SK-N-SH (cell line): Measurements from ENCODE around the gene VTCN1. TPM values are rescaled to one million over a fixed set of nuclear protein-coding genes. Genes with fewer than 3 reads are reported as not detected.

ENCODE experiments used
- CTCF ChIA-PET: fragments of 300-600, 350-600 bp; formaldehyde crosslinking; extraction: SDS; loops from one replicate; lab custom pipeline; 2021; lab: Yijun Ruan, JAX
- POLR2A ChIA-PET: fragments of 350-600 bp; sonication (Branson Sonifier 250); formaldehyde crosslinking; extraction: SDS; loops from one replicate; lab custom pipeline; 2020; ENCODE audit warnings: antibody characterized with exemption, inconsistent platforms; lab: Yijun Ruan, JAX
- DNase-seq: peaks from one replicate; pipeline ENCODE4 v3.0.0; 2012
- H2AFZ ChIP-seq: fragments of 200-600 bp; sonication (generic); 2 replicates; pipeline ENCODE4 v1.8.1; 2016; ENCODE audit warnings: antibody characterized with exemption, mild to moderate bottlenecking, low read depth
- H3F3A ChIP-seq: fragments of 200-600 bp; sonication (generic); replicated peaks from 2 replicates; pipeline ENCODE3; 2016; ENCODE audit warnings: antibody characterized with exemption, mild to moderate bottlenecking; ENCODE audit not compliant: insufficient read depth
- H3K27ac ChIP-seq, 2 experiments: fragments of 200-500 bp in 1 of 2; fragments of 200-600 bp in 1 of 2; sonication (Bioruptor generic) in 1 of 2; sonication (generic), shearing (Covaris generic) in 1 of 2; 2 replicates each; pipeline versions ENCODE4 v1.5.1 to v1.6.1; 2014 to 2016; ENCODE audit warnings: low read depth in 2 of 2, inconsistent platforms in 1 of 2, low read length in 1 of 2, mild to moderate bottlenecking in 1 of 2, mixed read lengths in 1 of 2
- H3K27me3 ChIP-seq: fragments of 200-600 bp; sonication (generic), shearing (Covaris generic); 2 replicates; pipeline ENCODE4 v1.6.1; 2016; ENCODE audit warnings: mixed run types; ENCODE audit not compliant: insufficient read depth
- H3K36me3 ChIP-seq, 2 experiments: fragments of 200-500 bp in 1 of 2; fragments of 200-600 bp in 1 of 2; sonication (Bioruptor generic) in 1 of 2; sonication (generic) in 1 of 2; replicated peaks in 1 of 2; 2 replicates each; pipeline versions ENCODE3 to v1.5.1; 2014 to 2016; ENCODE audit warnings: low read length in 1 of 2, mild to moderate bottlenecking in 1 of 2; ENCODE audit not compliant: insufficient read depth in 2 of 2, control insufficient read depth in 1 of 2
- H3K4me1 ChIP-seq, 2 experiments: fragments of 200-500 bp in 1 of 2; fragments of 200-600 bp in 1 of 2; sonication (Bioruptor generic) in 1 of 2; sonication (generic), shearing (Covaris generic) in 1 of 2; 2 replicates each; pipeline versions ENCODE4 v1.5.1 to v1.6.1; 2014 to 2016; ENCODE audit warnings: low read depth in 1 of 2, low read length in 1 of 2, mixed run types in 1 of 2; ENCODE audit not compliant: insufficient read depth in 2 of 2, control insufficient read depth in 1 of 2
- H3K4me2 ChIP-seq: fragments of 200-600 bp; sonication (generic), shearing (Covaris generic); 2 replicates; pipeline ENCODE4 v1.6.1; 2017; ENCODE audit warnings: mixed run types
- H3K4me3 ChIP-seq, 2 experiments: fragments of 200-500 bp in 1 of 2; fragments of 200-600 bp in 1 of 2; sonication (Bioruptor generic) in 1 of 2; sonication (generic), shearing (Covaris generic) in 1 of 2; 2 replicates each; pipeline versions ENCODE4 v1.5.1 to v1.8.1; 2014 to 2016; ENCODE audit warnings: low read depth in 2 of 2, inconsistent platforms in 1 of 2, low read length in 1 of 2, mild to moderate bottlenecking in 1 of 2, mixed read lengths in 1 of 2, moderate library complexity in 1 of 2
- H3K79me2 ChIP-seq: fragments of 200-600 bp; sonication (generic); 2 replicates; pipeline ENCODE4 v1.8.1; 2017; ENCODE audit warnings: mild to moderate bottlenecking; ENCODE audit not compliant: insufficient read depth
- H3K9ac ChIP-seq: fragments of 200-600 bp; sonication (generic); 2 replicates; pipeline ENCODE4 v1.6.1; 2017; ENCODE audit warnings: mixed run types
- H3K9me2 ChIP-seq: fragments of 200-600 bp; sonication (generic); 2 replicates; pipeline ENCODE4 v1.6.1; 2017; ENCODE audit warnings: mixed run types
- H3K9me3 ChIP-seq: fragments of 200-600 bp; sonication (generic); 2 replicates; pipeline ENCODE4 v1.6.1; 2017; ENCODE audit warnings: mixed run types, mild to moderate bottlenecking, moderate library complexity
- H4K20me1 ChIP-seq: fragments of 200-600 bp; sonication (generic); 2 replicates; pipeline ENCODE4 v1.6.1; 2017; ENCODE audit warnings: mild to moderate bottlenecking, mixed run types; ENCODE audit not compliant: insufficient read depth
- ELF1 ChIP-seq: IDR thresholded peaks from 2 replicates; pipeline ENCODE4 v1.4.0; 2012
- EZH2phosphoT487 ChIP-seq: fragments of 200-600 bp; sonication (generic); IDR thresholded peaks from 2 replicates; pipeline ENCODE4 v1.6.1; 2017; ENCODE audit warnings: low read depth, mixed run types, mild to moderate bottlenecking, antibody characterized with exemption, moderate library complexity, borderline replicate concordance
- FOXJ3 ChIP-seq: sonication (generic); formaldehyde crosslinking; IDR thresholded peaks from 2 replicates; pipeline ENCODE4 v1.5.1; 2020; ENCODE audit warnings: mild to moderate bottlenecking, missing genetic modification reagents
- FOXM1 ChIP-seq: IDR thresholded peaks from 2 replicates; pipeline ENCODE4 v1.4.0; 2012; ENCODE audit warnings: low read depth, mild to moderate bottlenecking
- GATA2 ChIP-seq: sonication (generic); formaldehyde crosslinking; IDR thresholded peaks from 2 replicates; pipeline ENCODE4 v1.5.0; 2020; ENCODE audit warnings: mild to moderate bottlenecking, missing genetic modification reagents
- JUND ChIP-seq: IDR thresholded peaks from 2 replicates; pipeline ENCODE4 v1.4.0; 2012
- MEF2A ChIP-seq: IDR thresholded peaks from 2 replicates; pipeline ENCODE4 v1.4.0; 2012; ENCODE audit warnings: low read depth, borderline replicate concordance
- MXI1 ChIP-seq: IDR thresholded peaks from 2 replicates; pipeline ENCODE4 v1.6.1; 2012; ENCODE audit warnings: mild to moderate bottlenecking, low read depth, low read length, improper control_type of control experiment
- POLR2AphosphoS5 ChIP-seq: IDR thresholded peaks from 2 replicates; pipeline ENCODE4 v1.6.1; 2012; ENCODE audit warnings: low read depth, low read length
- RAD21 ChIP-seq: IDR thresholded peaks from 2 replicates; pipeline ENCODE4 v1.6.1; 2012; ENCODE audit warnings: mild to moderate bottlenecking, low read length
- RCOR1 ChIP-seq: fragments of 150-350 bp; IDR thresholded peaks from 2 replicates; pipeline ENCODE4 v1.6.1; 2017; ENCODE audit warnings: antibody characterized with exemption, low read length
- RFX5 ChIP-seq: IDR thresholded peaks from 2 replicates; pipeline ENCODE4 v1.6.1; 2012; ENCODE audit warnings: mild to moderate bottlenecking, improper control_type of control experiment, low read length
- SIN3A ChIP-seq: IDR thresholded peaks from 2 replicates; pipeline ENCODE4 v1.6.1; 2012; ENCODE audit warnings: low read depth, mild to moderate bottlenecking, low read length, moderate library complexity, borderline replicate concordance
- SMC3 ChIP-seq: IDR thresholded peaks from 2 replicates; pipeline ENCODE4 v1.6.1; 2012; ENCODE audit warnings: low read depth, low read length, improper control_type of control experiment
- TEAD4 ChIP-seq: IDR thresholded peaks from 2 replicates; pipeline ENCODE4 v1.4.0; 2012; ENCODE audit warnings: mild to moderate bottlenecking, borderline replicate concordance; ENCODE audit not compliant: insufficient read depth
- WGBS: methylation state at CpG from one replicate; pipeline ENCODE4 v1.1.6; 2017; ENCODE audit warnings: low lambda C conversion rate; 5-methylcytosine and 5-hydroxymethylcytosine counted together
- polyA plus RNA-seq, 3 experiments: library from polyadenylated mRNA; depleted of rRNA; stranded (reverse); fragments of >200 nt; gene quantifications; 2 replicates each; pipeline ENCODE4 v1.2.3, GENCODE V29; 2012
- TF ChIP-seq, protein P1 (sequence below): IDR thresholded peaks from 2 replicates; pipeline ENCODE4 v1.4.0; 2012; ENCODE audit warnings: low read depth, borderline replicate concordance
- TF ChIP-seq, protein P2 (sequence below): fragments of 150-350 bp; IDR thresholded peaks from 2 replicates; pipeline ENCODE4 v1.6.1; 2016; ENCODE audit warnings: mild to moderate bottlenecking, low read depth, low read length
- TF ChIP-seq, protein P3 (sequence below): IDR thresholded peaks from 2 replicates; pipeline ENCODE4 v1.4.0; 2012; ENCODE audit warnings: low read depth, borderline replicate concordance
- TF ChIP-seq, protein P4 (sequence below): IDR thresholded peaks from 2 replicates; pipeline ENCODE4 v1.4.0; 2012; ENCODE audit warnings: low read depth

The VTCN1 gene
- polyA plus RNA-seq, 1 of the 3 experiments (the other 2 are of a cell fraction) = not detected

DNA sequence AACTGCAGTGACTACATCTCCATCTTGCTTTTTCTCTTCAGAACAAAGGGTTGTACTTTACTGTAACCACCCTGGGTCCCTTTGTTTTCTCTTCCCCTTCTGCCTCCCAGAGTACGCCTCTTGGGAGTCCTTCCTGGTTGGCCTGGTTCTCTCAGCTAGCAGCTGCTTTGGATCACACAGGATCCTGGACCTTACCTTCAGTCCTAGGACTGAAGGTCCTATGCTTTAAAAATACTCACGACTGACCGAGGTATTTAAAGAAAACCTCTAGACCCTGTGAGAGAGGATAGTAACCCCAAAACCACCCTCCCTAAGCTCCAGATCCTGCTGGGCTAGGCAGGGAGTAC is 94.0 kb downstream of the VTCN1 start:
- Histone ChIP-seq H3K79me2 (peaks cover 6% of the 10 kb centered on the region), H3K36me3 (peaks cover 0 to 28% of the 10 kb centered on the region in 2 experiments), H3K27ac (no peak overlapping the region), H2AFZ (no peak overlapping the region), H3K9ac (no peak overlapping the region), H3K4me2 (no peak overlapping the region), H3F3A (no peaks in the 10 kb centered on the region), H4K20me1 (no peaks in the 10 kb centered on the region), H3K9me3 (no peaks in the 10 kb centered on the region), H3K4me3 (no peak overlapping the region), H3K4me1 (peaks cover 4 to 6% of the 10 kb centered on the region in 2 experiments; a peak in 2 of 4 replicates), H3K9me2 (no peaks in the 10 kb centered on the region), H3K27me3 (no peaks in the 10 kb centered on the region)
- ChIA-PET CTCF (interaction anchor here (0.6 to 1.8 kb wide), 4 partner anchors 11 to 1299 kb away, joined by 3 to 6 read pairs (median 4); no protein-coding TSS in a partner anchor), POLR2A (no interaction called here)
- WGBS = 97% methylated on average over 3 of the region's 3 CpGs
- TF ChIP-seq, protein P1, sequence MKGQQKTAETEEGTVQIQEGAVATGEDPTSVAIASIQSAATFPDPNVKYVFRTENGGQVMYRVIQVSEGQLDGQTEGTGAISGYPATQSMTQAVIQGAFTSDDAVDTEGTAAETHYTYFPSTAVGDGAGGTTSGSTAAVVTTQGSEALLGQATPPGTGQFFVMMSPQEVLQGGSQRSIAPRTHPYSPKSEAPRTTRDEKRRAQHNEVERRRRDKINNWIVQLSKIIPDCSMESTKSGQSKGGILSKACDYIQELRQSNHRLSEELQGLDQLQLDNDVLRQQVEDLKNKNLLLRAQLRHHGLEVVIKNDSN = no peak
- TF ChIP-seq GATA2 (CRISPR knock-in tag) (no peak), SMC3 (no peak), SIN3A (no peak), TEAD4 (no peak), RAD21 (no peak), ELF1 (no peak), RFX5 (no peak), JUND (no peak), MEF2A (no peak), FOXM1 (no peak), POLR2AphosphoS5 (no peak), FOXJ3 (no peak), RCOR1 (no peak), MXI1 (no peak), EZH2phosphoT487 (no peak)
- TF ChIP-seq, protein P2, sequence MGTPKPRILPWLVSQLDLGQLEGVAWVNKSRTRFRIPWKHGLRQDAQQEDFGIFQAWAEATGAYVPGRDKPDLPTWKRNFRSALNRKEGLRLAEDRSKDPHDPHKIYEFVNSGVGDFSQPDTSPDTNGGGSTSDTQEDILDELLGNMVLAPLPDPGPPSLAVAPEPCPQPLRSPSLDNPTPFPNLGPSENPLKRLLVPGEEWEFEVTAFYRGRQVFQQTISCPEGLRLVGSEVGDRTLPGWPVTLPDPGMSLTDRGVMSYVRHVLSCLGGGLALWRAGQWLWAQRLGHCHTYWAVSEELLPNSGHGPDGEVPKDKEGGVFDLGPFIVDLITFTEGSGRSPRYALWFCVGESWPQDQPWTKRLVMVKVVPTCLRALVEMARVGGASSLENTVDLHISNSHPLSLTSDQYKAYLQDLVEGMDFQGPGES = no peak
- TF ChIP-seq, protein P3, sequence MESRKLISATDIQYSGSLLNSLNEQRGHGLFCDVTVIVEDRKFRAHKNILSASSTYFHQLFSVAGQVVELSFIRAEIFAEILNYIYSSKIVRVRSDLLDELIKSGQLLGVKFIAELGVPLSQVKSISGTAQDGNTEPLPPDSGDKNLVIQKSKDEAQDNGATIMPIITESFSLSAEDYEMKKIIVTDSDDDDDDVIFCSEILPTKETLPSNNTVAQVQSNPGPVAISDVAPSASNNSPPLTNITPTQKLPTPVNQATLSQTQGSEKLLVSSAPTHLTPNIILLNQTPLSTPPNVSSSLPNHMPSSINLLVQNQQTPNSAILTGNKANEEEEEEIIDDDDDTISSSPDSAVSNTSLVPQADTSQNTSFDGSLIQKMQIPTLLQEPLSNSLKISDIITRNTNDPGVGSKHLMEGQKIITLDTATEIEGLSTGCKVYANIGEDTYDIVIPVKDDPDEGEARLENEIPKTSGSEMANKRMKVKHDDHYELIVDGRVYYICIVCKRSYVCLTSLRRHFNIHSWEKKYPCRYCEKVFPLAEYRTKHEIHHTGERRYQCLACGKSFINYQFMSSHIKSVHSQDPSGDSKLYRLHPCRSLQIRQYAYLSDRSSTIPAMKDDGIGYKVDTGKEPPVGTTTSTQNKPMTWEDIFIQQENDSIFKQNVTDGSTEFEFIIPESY = no peak
- TF ChIP-seq, protein P4, sequence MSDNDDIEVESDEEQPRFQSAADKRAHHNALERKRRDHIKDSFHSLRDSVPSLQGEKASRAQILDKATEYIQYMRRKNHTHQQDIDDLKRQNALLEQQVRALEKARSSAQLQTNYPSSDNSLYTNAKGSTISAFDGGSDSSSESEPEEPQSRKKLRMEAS = no peak
- DNase-seq = no peak
